Loucy (cell line): ENCODE measurements around the gene COMMD1.

ENCODE experiments used
- EZH2phosphoT487 ChIP-seq: fragments of 200-600 bp; IDR thresholded peaks from 2 replicates; pipeline ENCODE4 v1.6.1; 2018; ENCODE audit warnings: antibody characterized with exemption, mild to moderate bottlenecking, moderate library complexity, borderline replicate concordance
- TF ChIP-seq, protein P1 (sequence below): fragments of 200-600 bp; sonication (generic); conservative IDR thresholded peaks from 2 replicates; pipeline ENCODE4 v1.5.1; 2014; ENCODE audit warnings: mild to moderate bottlenecking, antibody characterized with exemption, low read length

DNA sequence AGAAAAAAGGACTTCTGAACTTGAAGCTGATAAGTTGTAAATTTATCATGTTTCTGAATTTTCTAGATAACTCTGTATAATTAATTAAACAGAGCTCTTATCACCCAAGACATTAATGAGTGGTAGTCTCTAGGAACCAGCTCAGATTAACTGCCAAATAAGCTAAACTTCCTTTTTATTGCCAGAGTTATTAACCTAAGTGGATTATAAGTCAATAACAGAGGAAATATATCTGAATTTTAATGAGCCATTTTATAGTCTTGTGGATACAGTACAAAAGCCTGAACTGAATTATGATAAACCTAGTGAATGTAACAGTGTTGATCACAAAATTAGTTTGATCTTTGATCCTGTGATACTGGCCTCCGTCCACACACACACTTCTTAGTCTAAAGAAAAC, 111.5 kb downstream of the COMMD1 start:
- TF ChIP-seq, protein P1, sequence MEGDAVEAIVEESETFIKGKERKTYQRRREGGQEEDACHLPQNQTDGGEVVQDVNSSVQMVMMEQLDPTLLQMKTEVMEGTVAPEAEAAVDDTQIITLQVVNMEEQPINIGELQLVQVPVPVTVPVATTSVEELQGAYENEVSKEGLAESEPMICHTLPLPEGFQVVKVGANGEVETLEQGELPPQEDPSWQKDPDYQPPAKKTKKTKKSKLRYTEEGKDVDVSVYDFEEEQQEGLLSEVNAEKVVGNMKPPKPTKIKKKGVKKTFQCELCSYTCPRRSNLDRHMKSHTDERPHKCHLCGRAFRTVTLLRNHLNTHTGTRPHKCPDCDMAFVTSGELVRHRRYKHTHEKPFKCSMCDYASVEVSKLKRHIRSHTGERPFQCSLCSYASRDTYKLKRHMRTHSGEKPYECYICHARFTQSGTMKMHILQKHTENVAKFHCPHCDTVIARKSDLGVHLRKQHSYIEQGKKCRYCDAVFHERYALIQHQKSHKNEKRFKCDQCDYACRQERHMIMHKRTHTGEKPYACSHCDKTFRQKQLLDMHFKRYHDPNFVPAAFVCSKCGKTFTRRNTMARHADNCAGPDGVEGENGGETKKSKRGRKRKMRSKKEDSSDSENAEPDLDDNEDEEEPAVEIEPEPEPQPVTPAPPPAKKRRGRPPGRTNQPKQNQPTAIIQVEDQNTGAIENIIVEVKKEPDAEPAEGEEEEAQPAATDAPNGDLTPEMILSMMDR = no peak
- TF ChIP-seq EZH2phosphoT487 = no peak
